HT1080 (cell line): Measurements from ENCODE around the gene ACD. TPM values are rescaled to one million over a fixed set of nuclear protein-coding genes. Genes with fewer than 3 reads are reported as not detected.

Source experiments
- DNase-seq: peaks from one replicate; pipeline ENCODE4 v3.0.0-alpha.2; 2015; ENCODE audit warnings: low read depth
- total RNA-seq: library from RNA; depleted of rRNA; stranded (reverse); fragments of >200 nt; shearing (Covaris generic); gene quantifications from 2 replicates; pipeline ENCODE4 v1.2.3, GENCODE V29; 2014

ACD gene
- total RNA-seq, 1 experiment from 2014 or later: 39.8 TPM

- no peak for DNase-seq
These were observed 2.6 kb upstream of the ACD start for GRCh38 chr16:67662653-67663010.

- DNase-seq: no peak
These were observed 2.0 kb upstream of the ACD start for GRCh38 chr16:67661886-67662652.

- DNase-seq: no peak
These were observed 1.2 kb upstream of the ACD start for GRCh38 chr16:67661101-67661761.

- DNase-seq: peak; percentile 92
These were observed 536 bp upstream of the ACD start, which contains the start of gene PARD6A for GRCh38 chr16:67660564-67661028. Gene PARD6A (plus strand): TSS chr16:67660960. CDS start chr16:67661039, 79 bp downstream.

- DNase-seq: no peak
These were observed 998 bp downstream of the ACD start for GRCh38 chr16:67658849-67659674.

- DNase-seq: no peak
These were observed 2.1 kb downstream of the ACD start for GRCh38 chr16:67657751-67658518.

GRCh38 chr16:67657017-67657608 is 2.9 kb downstream of the ACD start:
- no peak for DNase-seq

- DNase-seq: no peak
These were observed 3.6 kb downstream of the ACD start for GRCh38 chr16:67656344-67657016.

GRCh38 chr16:67655363-67655762 is 4.7 kb downstream of the ACD start:
- DNase-seq: no peak

- no peak for DNase-seq
These were observed 5.6 kb downstream of the ACD start for GRCh38 chr16:67654403-67654911.

GRCh38 chr16:67653789-67654402 is 6.2 kb downstream of the ACD start:
- no peak for DNase-seq

GRCh38 chr16:67653128-67653788 is 6.8 kb downstream of the ACD start:
- no peak for DNase-seq

- DNase-seq: peak; percentile 29
These were observed 7.4 kb downstream of the ACD start for GRCh38 chr16:67652578-67653127.

GRCh38 chr16:67651847-67652246 is 8.2 kb downstream of the ACD start:
- DNase-seq: no peak

GRCh38 chr16:67651039-67651438 is 9.0 kb downstream of the ACD start:
- no peak for DNase-seq

- DNase-seq: no peak
These were observed 10.0 kb downstream of the ACD start for GRCh38 chr16:67650023-67650422.

GRCh38 chr16:67649494-67649931 is 10.5 kb downstream of the ACD start:
- DNase-seq: no peak

GRCh38 chr16:67648764-67649407 is 11.2 kb downstream of the ACD start:
- no peak for DNase-seq
